Activated CD4-positive, alpha-beta T cell treated with anti-CD3 and anti-CD28 coated beads, Interleukin-2, amount 50 U/mL, for 24 hours (primary cell): Measurements from ENCODE around the gene JAKMIP3.

Experiments used
- DNase-seq, 2 donors: peaks; one replicate each; pipeline ENCODE4 v3.0.0-alpha.2; 2020; ENCODE audit warnings: low read depth in 1 of 2, low spot score in 1 of 2

Gene JAKMIP3

GRCh38 chr10:132065491-132066105, at the start of gene JAKMIP3:
Gene JAKMIP3 (plus strand): TSS chr10:132065946. CDS start chr10:132104809, 38,863 bp downstream.
- DNase-seq = no peak

DNA sequence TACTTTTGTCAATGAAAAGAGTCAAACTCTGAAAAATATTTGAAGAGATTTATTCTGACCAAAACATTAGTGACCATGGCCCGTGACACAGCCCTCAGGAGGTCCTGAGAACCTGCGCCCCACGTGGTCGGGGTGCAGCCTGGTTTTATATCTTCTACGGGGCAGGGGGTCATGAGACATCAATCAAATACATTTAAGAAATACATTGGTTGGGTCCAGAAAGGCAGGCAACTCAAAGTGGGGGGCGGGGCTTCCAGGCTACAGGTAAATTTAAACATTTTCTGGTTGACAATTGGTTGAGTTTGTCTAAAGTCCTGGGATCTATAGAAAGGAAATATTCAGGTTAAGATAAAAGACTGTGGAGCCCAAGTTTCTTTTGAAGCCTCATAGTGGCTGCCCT, 49.2 kb upstream of the JAKMIP3 start:
- no peak for DNase-seq

DNA sequence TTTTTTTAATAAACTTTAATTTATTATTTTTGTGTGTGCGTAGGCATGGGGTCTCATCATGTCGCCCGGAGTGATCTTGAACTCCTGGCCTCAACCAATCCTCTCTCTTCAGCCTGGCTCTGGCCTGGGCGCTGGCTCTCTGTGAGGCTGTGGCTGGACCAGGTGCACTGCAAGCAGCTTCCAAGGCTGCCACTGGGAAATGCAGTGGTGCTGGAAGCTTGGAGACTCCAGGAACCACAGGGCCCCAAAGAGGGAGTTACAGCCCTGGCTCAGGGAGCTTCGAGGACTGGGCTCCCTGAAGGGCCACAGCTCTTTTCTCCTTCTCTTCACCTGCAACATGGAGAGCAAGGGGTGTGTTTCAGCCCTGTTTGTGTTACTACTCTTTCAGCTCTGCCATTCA, 47.3 kb upstream of the JAKMIP3 start:
- no peak for DNase-seq

GRCh38 chr10:132019366-132019765, 46.4 kb upstream of the JAKMIP3 start:
- DNase-seq = no peak

DNA sequence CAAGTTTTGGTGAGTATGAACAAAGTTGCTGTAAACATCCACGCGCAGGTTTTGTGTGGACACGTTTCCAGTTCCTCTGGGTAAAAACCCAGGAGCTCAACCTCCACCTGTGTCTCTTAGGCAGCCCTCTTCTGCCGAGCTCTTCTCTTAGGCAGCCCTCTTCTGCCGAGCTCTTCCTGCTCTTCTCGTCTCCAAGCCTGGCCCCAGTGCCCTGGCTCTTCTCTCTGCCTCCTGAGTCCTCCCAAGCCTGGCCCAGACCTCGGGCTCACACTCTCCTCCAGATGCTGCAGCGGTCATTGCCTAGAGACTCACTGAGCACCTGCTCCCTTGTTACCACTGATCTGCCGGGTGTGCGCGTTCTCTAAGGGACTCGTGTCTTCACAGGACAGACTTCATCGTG, 45.3 kb upstream of the JAKMIP3 start:
- DNase-seq = no peak

- DNase-seq = no peak
Observed at GRCh38 chr10:132021046-132021445, 44.7 kb upstream of the JAKMIP3 start.

GRCh38 chr10:132021504-132022143, 44.1 kb upstream of the JAKMIP3 start:
- no peak for DNase-seq

- no peak for DNase-seq
Observed at GRCh38 chr10:132022241-132022640, 43.5 kb upstream of the JAKMIP3 start.

DNA sequence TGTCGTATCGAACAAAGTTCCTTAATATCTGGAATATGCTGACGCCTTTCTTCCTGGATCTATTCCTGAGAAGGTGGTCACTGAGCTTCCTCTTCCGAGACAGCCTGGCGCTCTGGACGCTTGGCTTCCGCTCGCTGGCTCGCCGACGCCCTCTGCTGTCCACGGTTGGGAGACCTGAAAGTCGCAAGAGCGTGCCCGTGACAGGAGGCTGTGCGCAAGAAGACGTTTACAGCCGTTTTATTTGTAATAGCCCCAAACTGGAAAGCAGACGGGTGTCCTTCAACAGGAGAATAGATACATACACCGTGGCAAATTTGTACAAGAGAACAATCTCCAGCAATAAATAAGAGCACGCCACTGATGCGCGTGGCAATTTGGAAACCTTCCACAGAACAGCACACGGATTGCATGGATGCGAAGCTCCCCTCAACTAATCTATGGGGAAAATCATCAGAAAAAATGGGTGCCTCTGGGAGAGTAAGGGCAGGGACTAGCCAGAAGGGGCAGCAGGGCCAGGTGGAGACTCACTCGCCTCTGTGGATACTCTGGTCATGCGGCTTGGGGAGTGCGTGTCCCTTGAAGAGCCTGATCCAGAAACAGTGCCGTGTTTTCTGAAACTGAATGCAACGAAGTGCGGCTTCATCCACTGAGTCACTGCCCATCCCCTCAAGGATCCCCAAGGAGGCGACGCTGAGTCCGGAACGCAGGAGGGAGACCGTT, 42.5 kb upstream of the JAKMIP3 start:
- DNase-seq = peak; percentile 56 to 66

- DNase-seq = no peak
Observed at GRCh38 chr10:132027423-132027983, 38.2 kb upstream of the JAKMIP3 start.

DNA sequence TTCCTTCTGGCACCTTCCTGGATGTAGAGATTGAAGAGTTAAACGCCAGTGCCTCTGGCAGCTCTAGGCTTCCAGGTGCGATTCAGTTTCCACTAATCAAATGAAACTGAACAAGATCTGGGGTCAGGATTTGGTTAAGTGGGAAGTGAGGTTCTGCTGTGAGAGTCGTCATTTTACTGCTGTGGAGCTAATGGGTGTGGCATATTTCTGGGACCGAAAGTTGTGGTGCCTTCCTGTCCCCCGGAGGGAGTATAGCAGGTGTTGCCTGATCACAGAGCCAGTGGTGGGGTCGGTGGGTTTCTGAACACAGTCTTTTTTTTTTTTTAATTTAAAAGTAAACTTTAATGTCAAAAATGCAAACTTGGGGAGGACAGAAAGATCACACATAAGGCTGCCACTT, 37.0 kb upstream of the JAKMIP3 start:
- no peak for DNase-seq

DNA sequence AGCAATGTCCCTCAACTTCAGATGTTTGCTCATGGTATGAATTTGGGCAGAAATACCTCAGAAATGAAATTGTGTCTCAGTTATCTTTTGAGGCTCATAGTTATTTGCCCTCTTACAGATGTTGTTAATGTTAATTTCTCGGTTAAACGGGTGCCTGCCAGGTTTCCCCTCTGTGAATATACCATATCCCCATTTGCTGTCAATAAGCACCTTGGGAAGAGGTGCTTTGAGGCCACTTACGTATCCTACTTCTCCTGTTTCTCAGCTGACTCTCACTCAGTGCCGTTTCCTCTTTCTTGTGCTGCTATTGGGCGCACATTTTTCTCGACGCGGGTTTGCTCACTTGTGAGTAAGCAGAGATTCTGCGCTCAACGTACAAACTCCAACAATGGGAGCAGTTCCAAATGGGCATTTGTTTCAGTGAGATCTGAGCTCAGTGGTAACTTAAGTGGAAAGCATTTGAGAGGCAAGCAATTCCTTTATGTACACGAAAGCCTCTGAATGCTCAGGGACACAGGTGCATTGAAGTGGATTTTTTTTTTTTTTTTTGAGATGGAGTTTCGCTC, 34.8 kb upstream of the JAKMIP3 start:
- no peak for DNase-seq

DNA sequence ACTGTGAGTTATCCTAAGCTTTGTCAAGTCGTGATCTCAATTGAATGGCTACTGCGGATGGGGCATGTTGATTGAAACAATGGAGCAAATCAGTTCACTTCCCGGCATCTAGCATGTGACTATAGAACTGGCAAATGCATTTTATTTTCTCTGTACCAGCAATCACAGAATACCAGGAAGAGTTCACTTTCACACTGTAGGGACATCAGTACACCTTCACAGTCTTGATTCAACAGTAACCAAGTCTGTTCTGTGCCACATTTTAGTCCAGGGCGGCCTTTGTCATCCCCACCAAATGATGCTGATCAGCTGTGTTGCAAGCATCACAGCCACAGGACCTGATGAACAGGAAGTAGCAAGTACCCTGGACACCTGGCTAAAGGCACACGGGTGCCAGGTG, 32.1 kb upstream of the JAKMIP3 start:
- no peak for DNase-seq

DNA sequence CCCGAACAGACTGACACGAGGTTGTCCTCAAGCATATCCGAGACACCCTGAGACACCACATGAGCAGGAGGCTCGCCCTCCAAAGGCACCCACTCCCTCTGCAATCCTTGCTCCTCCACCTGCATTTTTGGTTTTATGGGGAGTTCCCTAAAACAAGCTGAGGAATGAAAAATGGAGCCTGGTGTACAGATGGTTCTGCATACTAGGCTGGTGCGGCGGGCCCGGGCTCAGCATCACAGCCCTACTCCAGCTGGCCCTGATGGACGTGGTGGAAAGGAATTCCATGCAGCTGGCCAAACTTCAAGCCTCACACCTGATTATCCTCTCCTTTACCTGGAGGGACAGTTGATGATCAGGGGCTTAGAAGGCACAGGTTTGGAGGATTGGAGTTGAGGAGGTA, 30.3 kb upstream of the JAKMIP3 start:
- DNase-seq = no peak

DNA sequence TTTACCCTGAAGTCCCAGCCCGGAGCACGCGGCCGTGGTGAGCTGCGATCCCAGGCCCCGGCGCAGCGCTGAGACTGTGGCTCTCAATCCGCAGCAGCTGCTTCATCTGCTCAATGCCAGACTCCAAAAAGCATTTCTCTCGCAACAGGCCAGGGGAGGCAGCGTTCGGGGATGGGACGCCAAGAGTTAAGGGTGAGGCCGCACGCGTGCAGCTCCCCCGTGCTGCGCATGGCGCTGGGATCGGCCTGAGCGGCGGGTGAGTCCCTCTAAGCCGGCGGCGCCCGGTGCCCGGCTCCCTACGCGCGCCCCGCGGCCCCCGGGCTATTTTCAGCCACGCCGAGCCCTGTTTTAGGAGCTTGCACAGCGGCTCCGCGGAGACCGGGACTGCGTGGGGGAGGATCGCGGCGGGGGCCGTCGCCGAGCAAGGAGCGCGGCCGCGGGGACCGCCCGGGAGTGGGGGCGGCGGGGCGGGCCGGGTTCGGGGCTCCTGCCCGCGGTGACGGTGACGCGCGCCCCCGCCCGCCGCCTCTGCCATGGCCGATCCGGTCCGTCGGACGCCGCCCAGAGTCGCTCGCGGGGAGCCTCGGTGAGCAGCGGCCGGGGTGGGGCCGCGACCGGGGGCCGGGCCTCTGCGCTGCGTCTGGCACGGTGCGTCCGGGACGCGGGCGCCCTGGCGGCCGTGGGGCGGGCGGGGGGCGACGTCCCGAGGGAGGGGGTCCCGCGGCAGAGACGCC, 29.4 kb upstream of the JAKMIP3 start:
- no peak for DNase-seq

- DNase-seq = no peak
Observed at GRCh38 chr10:132036887-132037675, 28.7 kb upstream of the JAKMIP3 start.

- DNase-seq = no peak
Observed at GRCh38 chr10:132037676-132037975, 28.1 kb upstream of the JAKMIP3 start.

DNA sequence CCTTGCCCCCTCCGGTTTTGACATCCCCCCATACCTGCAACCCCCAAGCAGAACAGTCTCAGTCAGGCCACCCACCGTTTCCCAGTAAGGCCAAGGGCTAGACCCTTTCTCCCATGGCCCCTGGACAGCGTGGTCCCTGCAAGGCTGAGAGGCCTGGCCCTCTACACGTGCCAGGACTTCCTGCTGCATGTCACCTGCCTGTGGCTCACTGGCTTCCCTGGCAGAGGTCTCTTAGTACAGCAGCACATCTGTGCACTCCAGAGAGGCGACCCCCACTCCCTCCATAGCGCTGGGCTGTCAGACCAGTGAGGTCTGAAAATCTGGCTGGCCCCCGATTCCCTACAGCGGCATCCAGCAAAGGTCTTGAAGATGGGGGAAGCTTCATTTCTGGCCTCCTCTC, 26.4 kb upstream of the JAKMIP3 start:
- DNase-seq = no peak

DNA sequence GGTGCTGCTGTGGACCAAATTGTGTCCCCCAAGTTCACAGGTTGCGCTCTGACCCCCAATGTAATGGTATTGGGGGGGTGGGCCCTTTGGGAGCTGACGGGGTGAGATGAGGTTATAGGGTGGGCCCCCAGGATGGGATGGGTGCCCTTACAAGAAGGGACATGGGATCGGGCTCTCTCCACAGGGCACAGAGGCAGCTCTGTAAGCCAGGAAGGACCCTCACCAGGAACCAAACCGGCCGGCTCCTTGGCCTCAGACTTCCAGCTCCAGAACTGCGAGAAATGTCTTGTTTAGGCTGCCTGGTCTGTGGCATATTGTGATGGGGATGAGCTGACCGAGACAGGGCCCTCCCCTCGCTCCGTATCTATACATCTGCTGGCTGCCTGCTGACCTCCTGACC, 25.7 kb upstream of the JAKMIP3 start:
- DNase-seq = no peak

GRCh38 chr10:132041340-132041739, 24.4 kb upstream of the JAKMIP3 start:
- DNase-seq = no peak
